EL (cell line): ENCODE measurements around the gene ZPR1.
A peak's percentile ranks its signal among the peaks of the same experiment; 100 is the strongest.
"Not testable (repeated sequence)": the region's sequence is repeated elsewhere in the genome, so short reads cannot be mapped to it uniquely, and the experiment has no call there.

Experiments used
- DNase-seq: peaks from one replicate; pipeline ENCODE4 v3.0.0-alpha.2; 2016

ZPR1 gene

DNA sequence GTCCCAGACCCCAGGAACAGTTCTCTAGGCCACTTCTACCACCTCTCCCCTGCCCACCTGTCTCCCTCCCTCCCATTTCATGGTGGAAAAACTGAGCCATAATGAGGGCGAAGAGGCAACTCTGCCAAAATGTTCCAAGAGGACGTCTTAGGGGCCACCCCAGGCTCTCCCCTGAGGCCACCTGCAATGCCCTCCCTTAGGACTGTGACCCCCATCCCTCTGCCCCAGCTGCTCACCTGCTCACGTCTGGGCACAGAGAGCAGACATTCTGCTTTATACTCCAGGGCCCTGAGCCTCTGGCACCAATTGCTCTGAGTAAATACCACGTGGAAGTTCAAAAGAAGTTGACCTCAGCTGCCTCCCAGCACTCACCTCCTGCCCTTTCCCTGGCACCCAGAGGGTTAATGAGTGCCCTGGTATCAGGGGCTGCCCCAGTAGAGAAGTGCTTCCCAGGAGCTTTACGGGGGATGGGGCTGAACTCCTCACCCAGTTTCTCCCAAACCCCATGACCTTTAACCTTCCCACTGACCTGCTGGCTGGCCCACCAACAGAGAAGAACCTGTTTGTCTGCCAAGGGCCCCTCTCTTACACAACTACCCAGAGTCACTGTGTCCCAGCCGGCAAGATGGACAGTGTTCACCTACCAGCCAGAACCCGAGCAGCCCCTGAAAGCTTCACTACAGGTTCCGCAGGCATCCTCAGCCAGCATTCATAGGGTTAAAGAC, 4.5 kb upstream of the ZPR1 start:
- no peak for DNase-seq

DNA sequence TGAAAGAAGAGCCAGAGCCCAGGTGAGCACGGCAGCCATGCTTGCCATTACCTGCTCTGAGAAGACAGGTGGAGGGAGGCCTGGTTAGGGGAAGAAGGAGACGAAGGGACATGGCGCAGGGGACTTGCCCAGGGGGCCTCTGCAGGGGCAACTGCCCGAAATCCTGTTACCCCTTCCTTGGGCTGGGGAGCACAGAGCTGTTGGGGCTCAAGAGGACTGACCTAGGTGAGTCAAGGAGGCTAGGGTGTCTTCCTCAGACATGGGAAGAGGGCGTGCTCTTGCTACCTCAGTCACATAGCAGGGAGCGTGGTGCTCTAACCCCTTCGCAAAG, 4.0 kb upstream of the ZPR1 start, which contains the start of gene APOA5:
APOA5 (minus strand) TSS at position 67 of the 331 bp plus-strand sequence; CDS start at position 48, 19 bp downstream.
- DNase-seq, result no peak

DNA sequence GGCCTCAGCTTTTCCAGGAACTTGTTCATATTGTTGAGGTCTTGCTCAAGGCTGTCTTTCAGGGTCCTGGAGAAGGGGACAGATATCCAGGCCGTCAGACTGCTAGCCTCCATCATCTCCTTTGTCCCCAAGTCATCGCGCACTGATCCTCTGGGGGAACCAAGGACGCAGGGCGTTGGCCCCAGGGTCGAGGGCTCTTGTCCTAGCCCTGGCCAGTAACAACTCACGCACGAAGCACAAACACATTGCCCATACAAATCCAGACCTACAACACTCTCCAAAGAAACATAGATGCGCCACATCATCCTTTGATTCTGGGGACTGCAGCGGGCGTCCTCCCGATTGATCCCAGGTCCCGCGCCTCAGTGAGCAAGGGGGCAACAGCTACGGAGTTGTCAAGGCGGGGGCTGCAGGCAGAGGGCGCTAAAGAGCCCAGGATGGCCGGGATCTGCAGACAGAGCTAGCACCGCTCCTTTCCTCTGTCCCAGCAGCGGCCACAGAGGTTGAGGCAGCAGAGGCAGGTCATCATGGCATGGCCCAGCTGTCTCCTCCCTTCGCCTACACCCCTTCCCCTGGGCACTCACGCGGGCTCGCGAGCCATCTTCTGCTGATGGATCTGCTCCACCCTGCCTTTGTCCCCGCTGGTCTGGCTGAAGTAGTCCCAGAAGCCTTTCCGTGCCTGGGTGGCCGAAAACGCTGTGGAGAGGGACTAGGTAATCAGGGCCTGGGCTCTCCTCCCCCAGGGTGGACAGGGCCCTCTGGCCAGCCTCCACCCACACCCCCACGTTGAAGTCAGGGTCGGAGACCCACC, 3.4 kb upstream of the ZPR1 start:
- peak; percentile 59 for DNase-seq

DNA sequence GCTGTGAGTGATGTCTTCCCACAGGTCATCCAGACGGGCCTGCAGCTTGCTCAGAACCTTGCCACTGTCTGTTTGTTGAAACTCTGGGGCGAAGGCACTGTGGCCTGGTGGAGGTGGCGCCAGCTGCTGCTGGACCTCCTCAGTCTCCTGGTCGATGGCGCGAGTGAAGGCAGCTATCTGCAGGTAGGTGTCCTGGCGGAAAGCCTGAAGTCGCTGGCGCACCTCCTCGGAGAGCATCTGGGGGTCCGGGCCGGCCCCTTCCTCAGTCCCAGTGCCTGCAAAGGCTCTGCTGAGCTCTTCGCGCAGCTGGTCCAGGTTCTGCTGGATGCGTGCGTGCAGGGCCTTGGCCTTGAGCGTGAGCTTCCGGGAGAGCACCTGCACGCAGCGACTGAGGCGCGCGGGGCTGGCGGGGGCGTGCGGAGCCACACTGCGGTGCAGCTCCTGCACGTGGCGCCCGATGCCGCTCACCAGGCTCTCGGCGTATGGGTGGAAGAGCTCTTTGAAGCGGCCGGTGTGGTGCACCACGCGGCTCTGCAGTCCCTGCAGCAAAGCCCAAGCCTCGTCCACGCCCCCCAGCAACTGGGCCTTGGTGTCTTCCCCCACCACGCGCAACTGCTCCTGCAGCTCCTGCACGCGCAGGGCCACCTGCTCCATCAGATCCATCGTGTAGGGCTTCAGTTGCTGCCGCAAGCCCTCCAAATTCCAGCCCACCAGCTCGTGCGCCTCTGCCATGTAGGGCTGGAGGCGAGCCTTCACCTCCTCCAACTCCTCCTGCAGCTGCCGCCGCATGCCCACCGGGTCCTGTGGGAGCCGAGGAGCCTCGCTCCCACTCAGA, 2.6 kb upstream of the ZPR1 start:
- no peak for DNase-seq

DNA sequence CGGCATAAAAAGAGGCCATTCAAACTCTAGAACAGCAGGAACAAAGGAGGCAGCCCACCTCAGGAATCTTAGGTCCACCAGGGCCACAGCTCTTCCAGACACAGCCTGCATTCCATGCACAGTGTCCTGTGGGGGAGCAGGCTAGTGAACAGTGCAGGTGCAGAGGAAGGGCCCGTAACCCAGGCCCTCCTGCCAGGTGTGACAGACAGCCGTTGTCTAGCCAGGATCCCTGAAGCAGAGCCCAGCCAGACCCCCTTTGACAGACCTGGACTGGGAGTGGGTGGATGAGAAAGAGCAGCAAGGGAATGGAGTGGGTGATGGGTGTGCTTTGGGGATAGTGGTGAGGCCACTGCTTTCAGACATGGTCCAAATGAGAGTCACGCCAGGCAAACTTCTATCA, 1.2 kb upstream of the ZPR1 start:
- no peak for DNase-seq

DNA sequence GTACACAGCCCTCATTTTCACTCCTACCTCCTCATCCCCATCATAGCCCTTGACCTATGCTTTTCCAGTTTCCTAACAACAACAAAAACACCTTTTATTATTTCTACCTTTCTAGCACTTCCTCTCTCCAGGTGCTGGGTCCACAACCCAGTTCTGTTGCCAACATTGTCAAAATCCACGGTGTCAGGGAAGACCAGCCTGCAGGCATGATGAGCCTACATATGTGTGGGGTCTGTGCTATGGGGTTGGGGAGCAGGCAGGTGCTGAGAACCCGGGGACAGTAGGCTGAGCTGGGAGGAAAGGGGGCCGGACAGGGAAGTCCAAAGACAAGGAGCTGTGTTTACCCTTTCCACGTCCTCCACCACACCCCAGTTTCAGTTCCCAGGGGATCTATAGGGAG, 711 bp upstream of the ZPR1 start:
- no peak for DNase-seq

DNA sequence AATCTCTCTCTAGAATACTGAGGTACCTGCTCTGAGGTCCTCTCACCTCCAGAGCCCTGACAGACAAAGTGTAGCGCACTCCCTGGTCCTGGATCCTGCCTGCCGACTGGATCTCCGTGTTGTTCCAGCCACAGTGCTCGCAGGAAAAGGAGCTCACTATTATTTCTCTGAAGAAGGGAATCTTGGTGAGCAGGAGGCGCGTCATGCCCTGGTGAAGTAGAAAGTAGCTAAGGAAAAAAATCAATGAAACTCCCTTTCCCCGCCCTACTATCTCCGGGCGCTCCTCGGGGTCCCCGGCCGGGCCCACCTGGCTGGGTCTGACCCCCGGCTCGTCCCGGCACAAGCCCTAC, 412 bp downstream of the ZPR1 start:
- no peak for DNase-seq

DNA sequence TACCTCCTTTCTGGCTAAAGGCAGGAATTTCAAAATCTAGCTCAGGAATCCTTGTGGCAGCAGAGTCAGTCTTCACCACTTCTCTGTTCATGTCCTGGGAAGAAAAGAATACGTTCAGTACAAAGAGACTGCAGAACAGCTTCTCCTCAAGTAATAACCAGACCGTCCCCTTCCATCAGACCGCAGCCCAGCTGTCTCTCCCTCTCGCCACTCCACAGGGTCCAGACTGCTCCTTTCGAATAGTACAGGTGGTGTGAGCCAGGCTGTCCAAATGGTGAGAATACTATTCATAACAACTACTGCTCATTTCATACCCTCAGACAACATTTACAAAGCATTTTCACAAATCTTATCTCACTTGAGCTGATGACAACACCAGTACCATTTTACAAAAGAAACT, 857 bp downstream of the ZPR1 start:
- no peak for DNase-seq

DNA sequence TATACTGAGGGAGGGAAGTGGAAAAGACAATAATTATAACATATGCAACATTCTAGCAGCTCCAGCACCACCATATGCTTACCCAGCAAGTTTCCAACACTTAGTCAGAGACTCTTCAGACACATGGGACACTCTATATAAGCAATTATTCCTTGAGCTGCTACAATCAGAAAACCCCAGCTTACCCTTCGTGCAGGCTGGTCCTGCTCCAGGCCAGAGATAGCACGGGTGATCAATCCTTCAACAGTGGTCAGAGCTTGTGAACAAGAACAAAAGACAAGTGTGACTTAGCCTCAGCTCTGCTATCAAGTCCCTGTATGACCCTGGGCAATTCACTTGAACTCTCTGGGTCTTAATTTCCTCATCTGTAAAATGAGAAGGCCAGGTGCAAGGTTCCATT, 1.5 kb downstream of the ZPR1 start:
- DNase-seq, result no peak

DNA sequence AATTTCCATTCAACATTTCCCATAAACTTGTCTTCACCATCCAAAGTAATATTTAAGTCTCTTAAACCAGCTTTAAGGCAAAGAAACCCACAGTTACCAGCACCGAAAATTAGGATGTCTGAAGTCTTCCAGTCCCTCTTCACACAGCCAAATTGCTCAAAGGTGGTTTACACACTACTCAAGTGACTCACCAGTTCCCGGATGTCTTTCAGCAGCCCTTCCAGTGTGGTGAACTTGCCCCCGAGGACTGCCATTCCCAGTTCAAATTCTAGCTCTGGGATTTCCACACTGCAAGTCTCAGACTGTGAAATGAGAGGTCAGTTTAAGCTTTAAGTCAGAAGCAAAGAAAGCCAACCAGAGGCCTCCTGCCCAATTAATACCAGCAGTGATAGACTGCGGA, 5.1 kb downstream of the ZPR1 start:
- DNase-seq, result peak; percentile 68

DNA sequence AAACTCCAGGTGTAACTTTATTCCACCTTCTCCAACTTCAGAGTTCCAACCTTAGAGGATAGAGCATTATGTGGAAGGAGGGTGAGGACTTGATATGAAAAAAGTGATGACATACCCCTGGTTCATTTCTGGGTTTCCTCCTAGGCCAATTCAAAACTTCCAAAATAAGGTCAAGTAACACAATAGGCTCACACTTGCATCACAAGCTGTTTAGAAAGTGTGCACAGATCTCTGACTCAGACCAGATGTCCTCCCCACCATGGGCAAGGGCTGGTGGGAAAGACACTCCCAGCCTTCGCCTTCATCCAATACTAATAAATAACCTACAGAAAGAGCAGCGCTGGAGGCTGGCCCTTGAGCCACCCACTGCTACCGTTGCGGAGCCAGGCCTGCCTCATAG, 9.3 kb downstream of the ZPR1 start:
- no peak for DNase-seq

DNA sequence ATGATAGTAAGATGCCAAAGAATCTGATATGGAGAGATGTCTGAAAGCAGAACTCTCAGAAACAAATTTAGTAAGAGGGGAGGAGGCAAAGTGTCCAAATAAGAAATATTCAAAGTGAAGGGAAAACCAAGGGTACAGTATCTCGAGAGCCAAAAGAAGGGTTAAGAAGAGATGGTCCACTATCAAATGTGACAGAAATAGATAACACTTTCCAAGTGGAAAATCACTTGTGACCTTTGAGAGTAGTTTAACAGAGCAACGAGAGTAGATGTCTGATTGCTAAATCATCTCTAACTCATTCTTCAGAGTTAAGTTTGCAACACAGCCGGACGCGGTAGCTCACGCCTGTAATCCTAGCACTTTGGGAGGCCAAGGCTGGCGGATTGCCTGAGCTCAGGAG, 10.8 kb downstream of the ZPR1 start:
- no peak for DNase-seq

DNA sequence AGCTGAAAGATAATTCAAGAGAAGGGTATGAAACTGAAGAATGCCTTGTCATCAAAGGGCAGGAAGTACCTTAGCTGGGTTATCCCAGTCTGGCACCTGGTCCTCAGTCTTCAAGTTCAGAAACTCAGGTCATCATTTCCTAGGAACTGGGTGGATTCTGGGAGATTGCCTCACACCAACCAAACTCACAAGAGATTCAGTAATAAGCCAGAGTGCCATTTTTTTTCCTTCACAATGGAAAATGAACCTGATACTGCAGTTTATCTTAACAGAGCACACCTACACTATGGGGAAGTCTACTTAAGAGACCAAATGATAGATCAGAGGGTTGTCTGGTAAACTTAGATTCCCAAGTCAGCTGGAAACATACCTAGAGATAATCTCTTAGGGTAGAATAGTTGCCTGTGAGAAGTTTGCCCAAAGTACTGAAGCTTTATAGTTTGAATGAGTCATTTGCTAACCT, 11.3 kb downstream of the ZPR1 start:
- DNase-seq, result no peak

DNA sequence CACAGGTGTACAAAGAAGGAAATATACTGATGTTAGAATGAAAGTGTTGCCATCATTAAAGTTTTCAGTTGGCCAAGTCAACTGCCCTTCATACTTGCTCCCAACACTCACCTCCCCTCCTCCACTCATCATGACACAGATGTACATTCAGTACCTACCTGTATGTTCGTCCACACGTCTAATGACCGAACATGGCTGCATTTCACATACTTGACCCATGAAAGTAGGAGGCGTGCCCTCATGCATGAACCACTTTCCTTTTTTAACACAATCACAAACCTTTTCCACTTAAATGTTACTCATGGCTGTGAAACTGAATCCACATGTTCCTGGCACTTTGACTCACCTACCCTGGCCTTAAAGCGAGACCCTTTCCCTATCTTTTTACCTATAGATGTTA, 11.8 kb downstream of the ZPR1 start:
- no peak for DNase-seq

DNA sequence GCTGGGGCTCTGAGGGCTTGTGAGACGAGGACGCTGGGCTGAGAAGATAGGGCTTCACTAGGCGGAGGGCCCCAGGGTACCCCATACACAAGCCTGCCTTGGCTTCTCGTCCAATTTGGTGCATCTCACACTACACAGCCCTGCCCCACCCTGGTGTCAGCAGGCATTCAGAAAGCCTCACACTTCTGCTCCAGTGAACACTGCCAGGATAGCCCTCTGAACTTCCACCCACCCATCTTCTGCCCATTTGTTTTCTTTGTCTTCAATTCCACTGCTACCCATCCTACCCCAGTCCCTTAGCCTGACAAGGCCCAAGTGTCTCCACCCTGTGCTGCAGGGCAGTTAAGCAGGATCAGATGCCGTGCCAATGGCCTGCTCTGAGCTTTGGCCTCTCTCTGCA, 13.2 kb downstream of the ZPR1 start:
- no peak for DNase-seq

DNA sequence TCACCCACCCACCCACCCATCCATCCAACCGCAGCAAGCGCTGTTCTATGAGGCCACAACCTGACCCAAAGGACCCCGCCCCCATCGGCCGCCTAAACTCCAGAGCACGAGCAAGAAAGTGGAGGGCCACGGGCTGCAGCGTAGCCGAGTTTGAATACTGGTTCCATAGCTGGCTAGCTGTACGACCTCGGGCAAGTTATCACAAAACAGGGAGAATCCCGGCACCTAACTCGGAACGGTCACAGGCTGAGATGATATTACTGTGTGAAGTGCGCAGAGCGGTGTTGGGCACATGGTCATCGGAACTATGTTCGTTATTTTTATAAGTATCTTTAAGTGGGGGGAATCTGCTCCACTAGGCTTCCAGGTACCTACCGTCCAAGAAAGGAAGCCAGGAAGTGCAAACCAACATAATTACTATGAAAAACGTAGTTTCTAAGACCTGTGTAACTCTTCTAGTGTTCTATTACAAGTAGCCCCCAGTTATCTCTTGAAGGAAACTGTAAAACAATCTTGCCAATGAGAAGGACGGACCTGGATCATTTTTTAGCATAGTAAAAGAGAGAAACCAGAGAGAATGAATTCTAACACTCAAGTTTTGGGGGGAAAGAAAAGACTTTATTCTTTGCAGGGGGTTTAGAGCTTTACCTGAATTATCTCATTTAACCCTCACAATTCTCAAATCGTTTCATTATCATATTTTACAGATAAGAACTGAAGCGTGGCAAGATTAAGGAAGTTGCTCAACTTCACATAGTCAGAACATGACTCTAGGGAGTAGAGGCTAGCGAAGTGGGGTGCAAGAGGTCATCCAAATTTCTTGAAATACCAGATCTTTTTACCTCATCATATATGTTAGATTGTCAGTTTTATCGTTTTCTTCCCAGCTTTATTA, 14.4 kb downstream of the ZPR1 start:
- peak; percentile 60 for DNase-seq

DNA sequence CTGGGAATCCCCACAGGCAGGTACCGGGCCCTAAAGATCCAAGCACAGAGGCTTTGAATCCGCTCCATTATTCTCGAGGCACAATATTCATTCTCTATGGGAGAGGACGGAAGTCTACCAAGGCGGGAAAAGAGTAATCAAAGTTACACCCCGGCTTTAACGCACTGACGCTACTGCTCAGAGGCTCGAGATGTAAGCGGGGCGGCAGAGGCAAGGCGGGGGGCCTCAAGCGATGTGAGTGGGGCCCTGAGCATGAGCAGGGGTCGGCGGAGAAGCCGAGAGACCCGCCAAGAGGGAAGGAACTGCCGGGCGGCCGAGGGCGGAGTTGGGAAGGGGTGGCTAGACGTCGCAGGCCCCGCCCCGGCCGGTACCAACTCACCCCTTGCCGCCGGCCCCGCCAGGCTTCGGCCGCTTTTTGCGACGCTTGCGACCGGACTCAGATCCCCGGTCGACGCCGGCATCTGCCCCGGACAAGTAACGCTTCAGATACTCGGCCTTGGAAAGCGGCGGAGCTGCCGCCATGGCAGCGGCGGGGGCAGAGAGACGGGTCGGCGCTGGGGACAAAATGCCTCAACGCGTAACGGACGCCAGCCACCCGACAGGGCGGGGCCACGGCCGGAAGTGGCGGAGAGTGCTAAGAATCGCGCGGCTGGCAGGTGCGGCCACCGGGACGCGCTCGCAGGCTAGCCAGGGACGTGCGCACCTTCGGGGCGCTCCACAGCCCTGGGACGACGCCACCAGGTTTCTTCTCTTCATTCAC, 15.2 kb downstream of the ZPR1 start, which contains the start of gene BUD13:
BUD13 (minus strand) TSS at position 545 of the 760 bp plus-strand sequence; CDS start at position 522, 23 bp downstream.
- peak; percentile 81 for DNase-seq

DNA sequence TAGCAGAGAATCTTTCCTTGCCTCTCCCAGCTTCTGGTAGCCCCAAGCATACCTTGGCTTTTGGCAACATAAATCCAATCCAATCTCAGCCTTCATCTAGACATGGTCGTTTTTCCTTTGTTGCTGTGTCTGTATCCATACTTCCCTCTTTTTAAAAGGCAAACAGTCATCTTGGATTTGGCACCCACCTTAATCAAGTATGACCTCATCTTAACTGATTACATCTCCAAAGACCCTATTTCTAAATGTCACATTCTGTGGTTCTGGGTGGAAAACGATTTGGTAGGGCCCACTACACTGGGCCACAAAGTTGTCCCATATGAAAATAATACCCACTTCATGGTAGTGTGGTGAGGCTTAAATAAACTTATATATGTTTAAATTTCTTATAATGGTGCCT, 15.9 kb downstream of the ZPR1 start:
- no peak for DNase-seq

DNA sequence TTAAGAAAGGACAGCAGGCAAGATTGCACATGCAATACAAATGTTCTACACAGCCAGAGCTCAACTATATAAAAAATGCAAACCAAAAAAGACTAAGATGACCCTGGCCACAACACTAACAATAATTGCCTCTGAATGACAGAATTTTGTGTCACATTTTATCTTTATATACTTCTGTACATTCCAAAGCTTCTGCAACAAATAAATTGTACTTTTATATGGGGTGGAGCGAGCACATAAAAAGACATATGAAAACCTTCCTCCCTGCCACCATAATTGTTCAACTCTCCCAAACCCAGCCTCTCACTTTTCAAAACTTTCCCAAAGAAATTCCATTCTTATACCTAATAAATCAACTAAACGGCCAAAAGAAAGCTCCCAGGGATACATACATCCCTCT, 25.7 kb downstream of the ZPR1 start:
- no peak for DNase-seq

DNA sequence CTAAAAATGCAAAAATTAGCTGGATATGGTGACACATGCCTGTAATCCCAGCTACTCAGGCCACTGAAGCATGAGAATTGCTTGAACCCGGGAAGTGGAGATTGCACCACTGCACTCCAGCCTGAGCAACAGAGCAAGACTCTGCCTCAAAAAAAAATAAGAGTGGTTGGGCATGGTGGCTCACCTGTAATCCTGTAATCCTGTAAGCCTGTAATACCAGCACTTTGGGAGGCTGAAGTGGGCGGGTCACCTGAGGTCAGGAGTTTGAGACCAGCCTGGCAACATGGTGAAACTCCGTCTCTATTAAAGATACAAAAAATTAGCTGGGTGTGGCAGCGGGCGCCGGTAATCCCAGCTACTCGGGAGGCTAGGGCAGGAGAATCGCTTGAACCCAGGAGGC, 31.8 kb downstream of the ZPR1 start:
- not testable (repeated sequence) for DNase-seq

DNA sequence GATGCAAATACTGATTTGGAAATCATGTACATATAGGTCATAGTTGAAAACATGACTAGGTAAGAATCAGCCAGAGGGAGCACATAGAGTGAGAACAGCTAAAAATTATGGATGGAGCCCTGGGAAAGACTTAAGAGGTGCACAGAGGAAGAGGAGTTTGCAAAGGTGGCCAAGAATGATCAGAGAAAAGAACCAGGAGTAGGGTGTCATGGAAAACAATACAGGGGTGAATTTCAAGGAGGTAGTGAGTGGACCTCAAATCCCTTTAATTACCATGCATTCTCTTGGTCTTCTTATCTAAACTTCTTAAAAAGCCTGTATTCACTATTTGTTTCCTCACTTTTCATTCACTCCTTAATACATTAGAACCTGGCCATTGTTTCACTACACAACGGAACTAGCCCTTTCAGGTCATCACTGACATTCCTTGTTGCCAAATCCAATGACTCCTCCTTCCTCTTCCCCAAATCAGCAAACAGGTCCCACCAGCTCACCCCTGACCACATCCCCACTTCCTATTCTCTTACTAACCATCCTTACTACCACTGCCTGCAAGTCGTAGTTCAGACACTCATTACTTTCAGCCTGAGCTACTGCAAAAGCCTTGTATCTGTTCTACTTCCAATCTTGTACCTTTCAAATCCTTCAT, 37.6 kb downstream of the ZPR1 start:
- no peak for DNase-seq
